Frontal cortex (tissue), 4 donors: ENCODE results near the gene LIN7A. TPM values are rescaled to one million over a fixed set of nuclear protein-coding genes. Genes with fewer than 3 reads are reported as not detected.
"Not testable (repeated sequence)": the region's sequence is repeated elsewhere in the genome, so short reads cannot be mapped to it uniquely, and the experiment has no call there.

Experiments
- DNase-seq, 2 donors: peaks; one replicate each; pipeline ENCODE4 v3.0.0; 2012; ENCODE audit warnings: low spot score in 2 of 2
- FAIRE-seq: peaks from 2 replicates; lab custom pipeline; 2012; peaks lifted over from hg19 to GRCh38; lab: Jason Lieb, UNC
- total RNA-seq: library from RNA; depleted of rRNA; stranded (reverse); fragments of >200 nt; gene quantifications from one replicate; pipeline ENCODE4 v1.2.3, GENCODE V29; 2014
- donor health status: control.
- donor health status: control.
- donor health status: control.

Gene LIN7A
- total RNA-seq, 1 donor from 2014 or later: 44.4 TPM

DNA sequence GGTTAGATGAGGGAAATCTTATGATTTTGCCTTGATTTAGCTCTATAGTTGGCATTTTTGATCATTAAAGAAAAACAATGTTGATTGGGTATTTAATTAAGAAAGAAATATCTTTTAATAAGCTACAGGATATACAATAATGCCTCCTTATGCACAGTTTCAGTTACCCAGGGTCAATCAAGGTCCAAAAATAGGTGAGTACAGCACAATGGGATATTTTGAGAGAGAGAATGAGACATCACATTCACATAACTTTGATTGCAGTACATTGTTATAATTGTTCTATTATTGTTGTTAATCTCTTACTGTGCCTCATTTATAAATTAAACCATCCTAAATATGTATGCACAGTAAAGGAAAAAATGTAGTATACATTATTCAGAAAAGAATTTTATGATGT is 118.9 kb downstream of the LIN7A start:
- FAIRE-seq: no peak
- DNase-seq: no peak

DNA sequence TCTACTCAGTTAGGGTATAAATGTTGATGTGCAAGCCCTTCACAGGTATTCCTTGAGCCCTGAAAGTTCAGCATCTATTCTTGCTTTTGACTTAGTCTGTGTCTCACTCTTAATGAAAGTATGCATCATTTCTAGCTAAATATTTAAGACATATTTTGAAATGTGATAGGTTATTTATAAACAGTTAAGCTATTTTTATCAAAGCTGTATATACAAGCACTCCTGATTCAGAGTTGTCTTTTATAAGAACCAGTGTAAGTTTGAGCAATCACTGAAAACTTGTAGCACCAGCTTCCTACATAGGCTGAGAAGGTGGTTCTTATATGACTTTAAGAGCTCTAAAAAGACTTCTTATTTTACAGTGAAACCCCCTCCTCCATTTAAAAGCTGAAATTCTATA is 122.4 kb downstream of the LIN7A start:
- DNase-seq (no peak), FAIRE-seq (no peak)

DNA sequence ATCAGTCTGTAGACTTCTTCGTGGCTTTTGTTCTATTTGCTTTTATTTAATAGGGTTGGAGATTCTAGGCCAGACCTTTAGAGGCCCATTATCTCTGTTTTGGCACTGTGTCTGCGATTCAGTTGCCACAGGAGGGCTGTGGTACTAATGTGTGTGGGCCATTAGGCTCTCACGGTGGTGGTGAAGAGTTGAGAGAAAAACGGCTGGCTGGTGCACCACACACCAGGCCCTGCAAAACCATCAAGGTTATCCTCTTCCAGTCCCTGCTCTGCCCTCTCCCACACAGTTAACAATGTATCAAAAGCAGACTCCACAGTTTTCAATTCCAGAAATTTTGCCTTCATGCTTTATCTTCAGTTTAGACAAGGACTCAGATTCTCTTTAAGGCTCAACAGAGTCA is 123.3 kb downstream of the LIN7A start:
- FAIRE-seq (no peak), DNase-seq (no peak)

DNA sequence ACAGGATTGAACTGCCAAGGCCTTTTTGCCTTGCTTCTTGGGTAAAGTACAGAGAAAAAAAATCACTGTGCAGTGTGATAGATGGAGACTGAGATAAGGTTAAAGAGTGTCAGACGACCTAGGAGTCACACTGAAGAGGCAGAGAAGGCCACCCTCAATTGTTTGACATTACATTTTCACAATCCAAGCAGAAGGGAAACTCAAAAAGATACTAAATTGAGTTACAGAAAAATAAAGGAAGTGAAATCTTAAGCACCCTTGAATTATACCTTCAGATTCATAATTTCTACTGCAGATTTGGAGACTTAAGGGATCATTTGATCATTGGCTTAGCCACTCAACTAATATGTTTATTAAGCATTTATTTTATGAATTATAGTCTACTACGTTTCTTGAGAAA is 123.9 kb downstream of the LIN7A start:
- DNase-seq: no peak
- no peak for FAIRE-seq

DNA sequence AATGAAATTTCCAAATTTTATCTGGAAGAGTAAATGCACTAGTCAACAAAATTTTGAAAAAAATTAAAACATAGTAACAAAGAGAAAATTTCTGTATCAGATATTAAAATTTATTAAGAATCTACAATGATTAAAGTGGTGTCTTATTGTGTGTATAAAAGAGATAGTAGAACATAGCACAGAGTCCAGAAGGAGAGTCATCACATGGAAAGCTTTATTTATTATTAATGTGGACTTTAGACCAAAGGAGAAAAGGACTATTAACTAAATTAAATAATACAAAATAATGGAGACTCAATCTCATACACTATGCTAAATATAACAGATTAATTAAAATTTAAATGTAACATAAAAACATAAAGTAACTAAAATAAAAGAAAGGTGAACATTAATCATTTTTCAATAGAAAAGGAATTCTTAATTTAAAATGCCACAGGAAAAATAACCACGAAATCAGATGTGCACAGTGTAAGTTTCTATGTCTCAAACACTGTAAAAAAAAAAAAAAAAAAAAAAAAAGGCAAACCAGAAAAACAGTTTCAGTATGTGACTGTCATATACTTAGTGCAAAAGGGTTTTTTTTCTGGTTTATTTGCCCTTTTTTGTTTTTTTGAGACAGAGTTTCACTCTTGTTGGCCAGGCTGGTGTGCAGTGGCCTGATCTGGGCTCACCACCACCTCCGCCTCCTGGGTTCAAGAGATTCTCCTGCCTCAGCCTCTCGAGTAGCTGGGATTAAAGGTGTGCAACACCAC is 125.6 kb downstream of the LIN7A start:
- FAIRE-seq: peak; percentile 39
- no peak for DNase-seq

DNA sequence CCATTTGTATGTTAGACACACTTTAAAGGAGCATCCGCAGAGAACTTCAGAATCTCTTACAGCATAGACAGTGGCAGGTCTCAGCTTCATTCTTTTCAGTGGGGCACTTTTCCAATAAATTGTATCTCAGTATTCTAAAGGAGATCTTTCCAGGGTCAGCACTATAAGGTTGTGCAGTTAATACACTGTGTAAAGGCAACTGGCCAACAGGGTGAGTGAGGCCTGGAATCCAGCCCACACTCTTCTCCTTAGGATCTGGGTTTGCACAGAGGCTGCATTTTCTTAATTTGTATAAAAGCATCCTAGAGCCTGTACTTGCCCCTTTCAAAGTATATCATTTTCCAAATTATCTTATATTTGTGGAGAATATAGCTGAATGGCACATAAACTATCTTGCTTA is 126.9 kb downstream of the LIN7A start:
- FAIRE-seq (no peak), DNase-seq (no peak)

DNA sequence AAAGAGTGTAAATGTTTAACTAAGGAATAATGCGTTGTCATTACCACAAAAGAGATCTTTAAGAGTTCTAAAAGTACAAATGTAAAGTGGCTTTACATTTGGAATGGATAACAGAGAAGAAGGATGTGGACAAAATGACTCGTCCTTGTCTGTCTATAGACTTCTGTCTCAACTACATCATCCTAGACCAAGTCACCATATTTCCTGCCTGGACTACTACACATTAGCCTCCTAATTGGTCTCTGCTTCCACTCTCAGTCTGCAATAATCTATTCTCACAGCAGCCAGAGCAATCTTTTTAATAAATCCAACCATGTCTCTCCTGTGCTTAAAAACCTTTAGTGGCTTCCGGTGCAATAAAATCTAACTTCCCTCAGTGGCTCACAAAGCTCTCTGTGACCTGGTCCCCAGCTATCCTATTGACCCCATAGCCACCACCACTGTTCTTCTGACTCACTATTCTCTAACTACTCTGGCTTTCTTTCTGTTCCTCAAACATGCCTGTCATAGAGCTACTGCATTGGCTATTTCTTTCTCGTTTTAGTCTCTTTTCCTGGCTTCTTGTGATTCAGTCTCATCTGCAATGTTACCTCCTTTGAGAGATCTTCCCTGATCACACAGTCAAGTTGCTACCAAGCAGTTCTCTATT is 130.0 kb downstream of the LIN7A start:
- FAIRE-seq: no peak

DNA sequence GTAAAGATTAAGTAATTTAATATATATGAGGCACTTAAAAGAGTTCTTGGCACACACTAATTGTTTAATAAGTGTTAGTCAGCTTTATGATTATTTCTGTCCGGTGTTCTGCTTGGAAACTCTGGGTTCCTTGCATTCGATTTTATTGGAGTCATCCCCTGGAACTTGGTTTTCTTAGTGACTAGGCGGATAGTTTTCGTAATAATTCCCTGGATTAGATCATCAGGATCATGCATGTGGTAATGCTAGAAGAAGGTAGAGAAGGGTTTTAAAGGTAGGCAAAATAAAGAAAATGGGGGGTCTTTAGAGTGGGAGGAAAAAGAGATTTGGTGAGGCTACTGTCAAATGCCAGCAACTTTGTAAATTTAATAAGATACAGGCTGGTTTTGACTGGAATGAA is 132.6 kb downstream of the LIN7A start:
- FAIRE-seq (no peak), DNase-seq (no peak)

More for the DNA sequence above, 130.0 kb downstream of the LIN7A start:
- no peak for DNase-seq

DNA sequence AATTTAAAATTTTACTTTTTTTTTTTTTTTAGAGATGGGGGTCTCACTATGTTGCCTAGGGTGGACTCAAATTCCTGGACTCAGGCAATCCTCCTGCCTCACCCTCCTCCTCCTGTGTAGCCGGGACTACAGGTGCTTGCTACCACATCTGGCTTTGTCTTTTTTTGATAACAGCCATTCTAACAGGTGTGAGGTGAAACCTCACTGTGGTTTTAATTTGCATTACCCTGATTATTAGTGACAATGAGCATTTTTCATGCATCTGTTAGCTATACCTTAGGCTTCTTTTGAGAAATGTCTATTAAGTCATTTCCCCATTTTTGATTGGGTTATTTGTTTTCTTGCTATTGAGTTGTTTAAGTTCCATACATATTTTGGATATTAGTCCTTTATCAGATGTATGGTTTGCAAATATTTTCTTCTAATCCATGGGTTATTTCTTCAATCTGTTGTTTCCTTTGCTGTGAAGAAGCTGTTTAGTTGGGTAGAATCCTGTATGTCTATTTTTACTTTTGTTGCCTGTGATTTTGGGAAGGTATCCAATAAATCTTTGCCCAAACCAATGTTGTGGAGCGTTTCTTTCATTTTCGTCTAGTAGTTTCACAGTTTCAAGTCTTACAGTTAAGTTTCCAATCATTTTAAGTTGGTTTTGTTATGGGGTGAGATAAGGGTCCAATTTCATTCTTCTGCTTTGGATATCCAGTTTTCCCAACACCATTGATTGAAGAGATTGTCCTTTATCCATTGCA is 134.9 kb downstream of the LIN7A start:
- no peak for FAIRE-seq
- DNase-seq: no peak

DNA sequence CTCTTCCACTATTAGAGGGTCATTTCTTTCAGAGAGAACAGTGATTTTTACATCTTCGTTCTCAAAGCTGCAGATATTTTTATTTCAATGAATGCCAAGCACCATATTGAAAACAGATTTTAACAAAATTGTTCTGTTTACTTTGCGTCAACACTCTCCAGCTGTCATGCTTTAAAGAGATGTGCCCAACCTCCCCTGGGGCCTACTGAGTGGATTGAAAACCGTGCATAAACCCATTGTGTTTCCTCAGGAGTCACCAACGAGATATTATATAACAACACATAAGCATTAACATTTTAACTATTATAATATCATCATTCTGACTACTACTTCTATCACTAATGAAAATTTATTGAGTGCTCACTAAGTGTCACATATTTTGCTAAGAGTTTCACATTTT is 139.5 kb downstream of the LIN7A start:
- FAIRE-seq: no peak
- DNase-seq: no peak

DNA sequence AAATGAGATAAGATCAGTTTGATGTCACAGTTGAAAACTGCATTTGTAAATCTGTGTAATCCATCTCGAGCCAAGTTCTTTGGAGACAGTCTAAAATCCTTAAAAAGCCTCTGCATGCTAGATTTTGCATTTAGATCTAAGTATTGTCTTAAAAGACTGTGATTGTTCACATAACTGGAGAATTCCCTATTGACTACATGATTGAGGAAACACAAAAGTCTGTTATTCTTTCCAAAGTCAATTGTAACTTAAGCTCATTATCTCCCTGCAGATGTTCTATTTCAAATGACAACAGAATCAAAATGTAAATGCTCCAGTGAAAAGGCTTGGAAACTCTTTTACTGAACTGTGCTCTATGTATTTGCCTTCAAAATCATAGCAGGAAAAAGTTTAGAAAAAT is 143.2 kb downstream of the LIN7A start:
- no peak for DNase-seq
- no peak for FAIRE-seq

DNA sequence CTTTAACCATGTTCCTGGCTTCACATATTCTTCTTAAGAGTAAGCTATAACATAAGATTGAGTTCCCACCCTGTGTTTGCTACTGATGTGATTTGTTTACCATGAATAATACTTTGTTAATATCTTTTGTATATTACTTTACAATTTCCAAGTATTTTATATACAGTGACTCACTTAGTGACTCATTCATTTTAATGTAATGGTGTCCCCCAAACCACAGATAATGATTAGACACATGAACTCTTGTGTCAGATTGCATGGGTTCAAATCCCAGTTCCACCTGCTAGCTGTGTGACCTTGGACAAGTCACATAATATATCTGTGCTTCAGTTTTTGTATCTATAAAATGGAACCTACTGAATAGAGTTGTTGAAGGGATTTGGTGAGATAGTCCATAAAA is 144.9 kb downstream of the LIN7A start:
- no peak for DNase-seq
- no peak for FAIRE-seq

DNA sequence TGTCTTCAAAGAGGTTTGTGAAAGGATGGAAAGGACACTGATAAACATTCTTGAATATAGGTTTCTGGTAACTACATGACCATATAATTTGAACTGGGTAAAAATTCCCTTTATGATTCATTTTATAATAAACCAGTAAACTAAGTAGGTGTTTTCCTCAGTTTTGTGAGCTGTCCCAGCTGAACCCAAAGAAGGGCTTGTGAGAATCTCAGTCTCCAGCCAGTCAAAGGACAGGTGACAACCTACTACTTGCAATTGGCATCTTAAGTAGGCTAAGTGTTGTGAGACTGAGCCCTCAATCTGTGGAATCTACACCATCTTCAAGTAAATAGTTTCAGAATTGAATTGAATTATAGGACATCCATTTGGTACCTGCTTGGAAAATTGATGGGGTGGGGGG is 145.9 kb downstream of the LIN7A start:
- FAIRE-seq (no peak), DNase-seq (no peak)

DNA sequence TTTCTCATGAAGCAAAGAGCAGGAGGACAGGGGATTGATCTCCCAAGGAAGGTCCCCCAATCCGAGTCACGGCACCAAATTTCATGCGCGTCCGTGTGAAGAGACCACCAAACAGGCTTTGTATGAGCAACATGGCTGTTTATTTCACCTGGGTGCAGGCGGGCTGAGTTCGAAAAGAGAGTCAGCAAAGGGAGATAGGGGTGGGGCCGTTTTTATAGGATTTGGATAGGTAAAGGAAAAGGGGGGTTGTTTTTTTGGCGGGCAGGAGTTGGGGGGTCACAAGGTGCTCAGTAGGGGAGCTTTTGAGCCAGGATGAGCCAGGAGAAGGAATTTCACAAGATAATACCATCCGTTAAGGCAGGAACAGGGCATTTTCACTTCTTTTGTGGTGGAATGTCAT is 149.3 kb downstream of the LIN7A start:
- not testable (repeated sequence) for DNase-seq, FAIRE-seq

DNA sequence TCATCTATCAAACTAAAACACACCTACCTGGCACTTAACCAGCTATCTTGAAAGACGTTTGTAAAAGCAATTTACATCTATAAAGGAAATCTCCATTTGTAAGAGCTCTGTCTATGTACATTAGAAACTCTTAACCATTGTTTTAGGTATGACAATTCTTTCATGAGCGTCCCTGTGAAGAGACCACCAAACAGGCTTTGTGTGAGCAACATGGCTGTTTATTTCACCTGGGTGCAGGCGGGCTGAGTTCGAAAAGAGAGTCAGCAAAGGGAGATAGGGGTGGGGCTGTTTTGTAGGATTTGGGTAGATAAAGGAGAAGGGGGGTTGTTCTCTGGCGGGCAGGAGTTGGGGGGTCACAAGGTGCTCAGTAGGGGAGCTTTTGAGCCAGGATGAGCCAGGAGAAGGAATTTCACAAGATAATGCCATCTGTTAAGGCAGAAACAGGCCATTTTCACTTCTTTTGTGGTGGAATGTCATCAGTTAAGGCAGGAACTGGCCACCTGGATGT is 154.7 kb downstream of the LIN7A start:
- not testable (repeated sequence) for DNase-seq, FAIRE-seq

DNA sequence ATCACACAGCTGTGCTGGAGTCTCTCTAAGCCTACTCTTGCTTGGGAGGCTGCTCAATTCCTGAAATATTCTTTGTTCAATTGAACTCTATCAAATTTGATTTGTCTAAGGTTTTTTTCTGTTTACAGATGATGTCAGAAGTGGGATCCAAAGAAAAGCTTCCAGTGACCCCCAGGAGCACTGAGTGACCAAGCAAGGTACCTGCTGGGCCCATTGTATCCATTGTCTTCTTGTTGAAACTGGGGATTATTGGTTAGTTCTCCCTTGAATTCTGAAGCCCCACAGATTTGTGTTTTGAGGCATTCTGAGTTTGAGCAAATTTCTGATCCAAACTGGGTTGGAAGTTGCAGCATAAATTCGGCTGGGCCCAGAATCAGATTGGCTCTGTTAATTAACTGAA is 156.4 kb downstream of the LIN7A start:
- FAIRE-seq (no peak), DNase-seq (no peak)

DNA sequence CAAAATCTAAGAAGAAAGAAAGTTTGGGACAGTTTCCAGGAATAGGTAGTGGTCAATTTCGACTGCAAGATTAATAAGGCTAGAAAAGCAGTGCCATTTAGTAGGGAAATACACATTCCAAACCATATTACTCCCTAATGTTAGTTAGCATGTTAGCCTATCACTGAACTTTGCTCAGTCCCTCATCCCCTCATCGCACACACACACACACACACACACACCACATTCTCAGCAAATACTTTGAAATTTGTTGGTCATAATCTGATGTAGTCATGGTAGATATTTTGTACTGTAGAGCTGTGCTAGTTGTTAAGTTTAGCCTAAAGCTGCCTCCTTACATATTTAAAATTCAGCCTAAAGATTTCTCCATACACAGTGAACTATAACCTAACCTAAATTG is 157.0 kb downstream of the LIN7A start:
- FAIRE-seq (no peak), DNase-seq (no peak)

DNA sequence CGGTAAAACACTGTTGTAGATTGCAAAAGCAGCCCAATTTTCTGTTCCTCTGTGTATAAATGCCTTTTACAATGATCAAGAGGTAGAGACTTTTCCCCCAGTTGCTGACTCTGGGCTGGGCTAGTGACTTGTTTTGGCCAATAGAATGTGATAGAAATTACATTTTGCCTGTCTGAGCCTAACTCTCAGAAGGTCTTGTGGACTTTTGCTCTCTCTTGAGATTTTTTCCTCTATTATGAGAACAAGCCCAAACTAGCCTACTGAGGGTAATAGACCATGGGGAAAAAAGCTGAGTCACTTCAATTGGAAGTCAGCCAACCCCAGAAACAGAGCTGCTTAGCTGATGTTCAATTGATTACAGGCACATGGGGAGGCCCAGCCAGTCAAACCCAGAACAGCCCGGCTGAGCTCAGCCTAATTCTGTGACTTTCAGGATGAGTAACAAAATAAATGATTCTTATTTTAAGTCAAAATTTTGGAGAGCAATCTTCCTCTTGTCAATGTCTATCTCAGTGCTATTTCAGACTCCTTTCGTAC is 159.7 kb downstream of the LIN7A start:
- DNase-seq (no peak), FAIRE-seq (no peak)

DNA sequence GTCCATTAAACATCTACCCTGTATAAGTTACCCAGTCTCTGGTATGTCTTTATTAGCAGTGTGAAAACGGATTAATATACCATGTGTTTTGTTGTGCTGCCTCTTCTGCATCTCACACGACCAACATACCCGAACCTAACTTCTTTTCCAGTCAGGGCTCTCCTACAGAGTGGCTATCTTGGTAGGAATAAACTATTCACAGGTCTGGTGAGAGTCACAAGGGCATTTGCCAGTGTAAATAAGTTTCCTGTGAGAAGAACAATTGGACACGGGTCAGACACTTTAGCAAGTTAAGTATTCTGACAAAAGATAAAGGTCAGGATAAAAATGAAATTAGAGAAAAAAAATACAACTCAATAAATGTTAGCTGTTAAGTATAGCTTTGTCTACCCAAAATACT is 160.1 kb downstream of the LIN7A start:
- DNase-seq (no peak), FAIRE-seq (no peak)

DNA sequence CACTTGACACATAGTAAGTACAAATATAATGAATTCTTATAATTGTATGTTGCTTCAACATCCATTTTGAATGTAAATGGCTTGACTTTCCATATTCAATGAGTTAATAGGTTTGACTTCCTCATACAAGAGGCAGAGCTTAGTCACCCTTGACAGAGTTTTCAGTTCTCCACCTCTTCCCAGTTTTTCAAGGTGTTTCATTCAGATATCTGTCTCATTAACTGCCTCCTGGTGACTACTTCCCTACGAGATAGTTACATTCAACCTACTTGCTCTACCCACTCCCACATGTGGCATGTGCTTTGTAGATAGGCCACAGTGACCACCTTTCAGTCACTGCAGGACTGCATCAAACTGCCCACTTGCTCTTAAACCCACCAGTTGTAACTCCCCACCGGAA is 161.0 kb downstream of the LIN7A start:
- FAIRE-seq (no peak), DNase-seq (no peak)

DNA sequence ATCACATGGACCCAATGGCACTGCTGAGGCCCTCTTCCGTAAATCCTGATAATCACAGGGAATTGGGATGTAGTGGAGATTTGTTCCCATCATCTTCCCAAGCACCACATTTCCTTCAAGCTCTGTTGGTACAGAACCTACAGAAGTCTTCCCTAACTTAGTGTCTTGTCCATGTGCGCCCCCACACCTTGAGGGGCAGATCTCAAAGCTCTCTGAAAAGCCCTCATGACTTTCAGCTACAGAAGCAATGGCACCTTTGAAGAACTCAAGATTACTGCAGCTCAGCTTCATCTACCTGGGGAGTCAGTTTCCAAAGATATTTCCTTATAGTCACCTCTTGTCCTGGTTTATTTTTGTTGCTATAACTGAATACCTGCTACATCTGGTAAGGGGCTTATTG is 166.8 kb downstream of the LIN7A start:
- no peak for FAIRE-seq
- no peak for DNase-seq
